ENCODE data around the gene RABGGTA. TPM values are rescaled to one million over a fixed set of nuclear protein-coding genes. Genes with fewer than 3 reads are reported as not detected.

Gene RABGGTA
- total and polyA plus RNA-seq, 9 of the 15 experiments (the other 6 are each of a cell fraction or from before 2014, with no cell fraction given): 4.5 to 24.2 (median 15.5) TPM

DNA sequence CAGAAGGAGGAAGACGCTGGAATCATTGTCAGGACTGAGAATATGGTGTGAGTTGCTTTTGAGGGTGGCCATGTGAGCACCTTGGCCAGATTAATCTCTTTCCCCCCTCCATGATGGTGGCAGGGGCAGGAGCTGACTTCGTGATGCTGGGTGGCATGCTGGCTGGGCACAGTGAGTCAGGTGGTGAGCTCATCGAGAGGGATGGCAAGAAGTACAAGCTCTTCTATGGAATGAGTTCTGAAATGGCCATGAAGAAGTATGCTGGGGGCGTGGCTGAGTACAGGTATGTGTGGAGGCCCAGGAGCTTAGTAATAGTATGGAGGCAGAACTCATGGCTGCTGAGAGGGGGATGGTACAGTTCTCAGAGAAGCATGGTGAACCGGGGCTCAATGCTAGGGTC is 33.3 kb downstream of the RABGGTA start (continued):
- TF ChIP-seq, protein P1, sequence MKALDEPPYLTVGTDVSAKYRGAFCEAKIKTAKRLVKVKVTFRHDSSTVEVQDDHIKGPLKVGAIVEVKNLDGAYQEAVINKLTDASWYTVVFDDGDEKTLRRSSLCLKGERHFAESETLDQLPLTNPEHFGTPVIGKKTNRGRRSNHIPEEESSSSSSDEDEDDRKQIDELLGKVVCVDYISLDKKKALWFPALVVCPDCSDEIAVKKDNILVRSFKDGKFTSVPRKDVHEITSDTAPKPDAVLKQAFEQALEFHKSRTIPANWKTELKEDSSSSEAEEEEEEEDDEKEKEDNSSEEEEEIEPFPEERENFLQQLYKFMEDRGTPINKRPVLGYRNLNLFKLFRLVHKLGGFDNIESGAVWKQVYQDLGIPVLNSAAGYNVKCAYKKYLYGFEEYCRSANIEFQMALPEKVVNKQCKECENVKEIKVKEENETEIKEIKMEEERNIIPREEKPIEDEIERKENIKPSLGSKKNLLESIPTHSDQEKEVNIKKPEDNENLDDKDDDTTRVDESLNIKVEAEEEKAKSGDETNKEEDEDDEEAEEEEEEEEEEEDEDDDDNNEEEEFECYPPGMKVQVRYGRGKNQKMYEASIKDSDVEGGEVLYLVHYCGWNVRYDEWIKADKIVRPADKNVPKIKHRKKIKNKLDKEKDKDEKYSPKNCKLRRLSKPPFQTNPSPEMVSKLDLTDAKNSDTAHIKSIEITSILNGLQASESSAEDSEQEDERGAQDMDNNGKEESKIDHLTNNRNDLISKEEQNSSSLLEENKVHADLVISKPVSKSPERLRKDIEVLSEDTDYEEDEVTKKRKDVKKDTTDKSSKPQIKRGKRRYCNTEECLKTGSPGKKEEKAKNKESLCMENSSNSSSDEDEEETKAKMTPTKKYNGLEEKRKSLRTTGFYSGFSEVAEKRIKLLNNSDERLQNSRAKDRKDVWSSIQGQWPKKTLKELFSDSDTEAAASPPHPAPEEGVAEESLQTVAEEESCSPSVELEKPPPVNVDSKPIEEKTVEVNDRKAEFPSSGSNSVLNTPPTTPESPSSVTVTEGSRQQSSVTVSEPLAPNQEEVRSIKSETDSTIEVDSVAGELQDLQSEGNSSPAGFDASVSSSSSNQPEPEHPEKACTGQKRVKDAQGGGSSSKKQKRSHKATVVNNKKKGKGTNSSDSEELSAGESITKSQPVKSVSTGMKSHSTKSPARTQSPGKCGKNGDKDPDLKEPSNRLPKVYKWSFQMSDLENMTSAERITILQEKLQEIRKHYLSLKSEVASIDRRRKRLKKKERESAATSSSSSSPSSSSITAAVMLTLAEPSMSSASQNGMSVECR (CRISPR knock-in tag; IDR thresholded peaks at IDR 0.05): no peak

DNA sequence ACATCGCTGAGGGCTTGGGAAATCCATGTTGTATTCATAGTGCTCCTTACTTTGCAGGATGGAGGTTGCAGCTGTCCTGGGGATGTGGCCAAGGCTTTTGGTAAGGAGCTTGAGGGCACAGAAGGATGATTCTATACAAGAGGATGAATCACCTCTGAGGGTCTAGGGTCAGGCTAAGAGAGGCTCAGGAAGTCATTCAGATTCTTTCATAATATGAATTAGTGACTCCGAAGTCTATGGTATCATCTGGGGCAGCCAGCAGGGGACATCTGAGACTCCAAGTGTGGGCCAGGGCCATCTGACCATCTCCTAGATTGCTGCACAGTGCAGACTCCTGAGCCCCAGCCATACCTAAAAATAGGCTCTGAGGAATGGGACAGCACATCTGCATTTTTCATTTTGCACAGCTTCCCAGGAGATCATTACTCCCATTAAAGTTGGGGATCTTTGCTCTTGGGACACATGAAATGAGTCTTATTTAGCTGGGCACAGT is 33.9 kb downstream of the RABGGTA start:
- no peak for TF ChIP-seq ZBTB17 (CRISPR knock-in tag; IDR thresholded peaks at IDR 0.05)
- CTCF ChIA-PET (ENCODE audit: low intra/inter-chr PET ratio): no interaction called here
- Histone ChIP-seq H3K27me3 (ENCODE audit: control insufficient read depth in 2 of 2, insufficient read depth in 2 of 2, low read length in 2 of 2) (no peaks in the 10 kb centered on the region), H3K4me2 (ENCODE audit: insufficient read depth, low read length) (no peak overlapping the region), H3K4me1 (replicated peaks in 1 of 2; ENCODE audit: control insufficient read depth in 2 of 2, insufficient read depth in 2 of 2, low read length in 2 of 2) (peaks cover 12 to 19% of the 10 kb centered on the region in 2 experiments), H3K27ac (ENCODE audit: extremely low read depth, low read depth, low read length) (no peak overlapping the region), H3K9me1 (ENCODE audit: control insufficient read depth, insufficient read depth, low read length) (no peaks in the 10 kb centered on the region), H3K9me3 (replicated peaks; ENCODE audit: control insufficient read depth, insufficient read depth, low read depth, low read length) (no peaks in the 10 kb centered on the region), H3K9ac (ENCODE audit: insufficient read depth in 1 of 2, low read depth in 2 of 2, low read length in 2 of 2) (no peak overlapping the region), H2AFZ (ENCODE audit: low read depth, low read length) (no peak overlapping the region), H3K79me2 (ENCODE audit: control insufficient read depth, insufficient read depth, low read length) (peaks cover 24% of the 10 kb centered on the region), H3K36me3 (ENCODE audit: control insufficient read depth, insufficient read depth, low read length) (peaks cover 66% of the 10 kb centered on the region), H4K20me1 (replicated peaks; ENCODE audit: control insufficient read depth, insufficient read depth, low read length) (no peaks in the 10 kb centered on the region; the same call in 1 of the 2 replicates), H3K4me3 (no peak overlapping the region)
- no peak for DNase-seq (ENCODE audit: extremely low read depth in 1 of 4, low spot score in 3 of 4)
- POLR2A ChIA-PET: no interaction called here
- in situ Hi-C loops (cut with MboI) (no loop called here), intact Hi-C loops (cut with micrococcal nuclease) (no loop called here)
- FAIRE-seq: no peak
- no TSS peak for BruUV-seq (replicated peaks)
- no peak for ATAC-seq
- WGBS (ENCODE audit: insufficient coverage, low coverage, missing lambda C conversion rate): 95% methylated on average over 2 of the region's 2 CpGs

All from K562 (cell line).